OCI-LY1 (cell line): Measurements from ENCODE around the gene ABCA8.

ENCODE experiments used
- H2AFZ ChIP-seq: fragments of 200-600 bp; sonication (generic), shearing (Covaris generic); 2 replicates; pipeline ENCODE4 v1.6.0; 2014; ENCODE audit warnings: antibody characterized with exemption, mild to moderate bottlenecking, low read length
- H3F3A ChIP-seq: fragments of 200-600 bp; sonication (generic), shearing (Covaris generic); 2 replicates; pipeline ENCODE4 v1.6.0; 2014; ENCODE audit warnings: mild to moderate bottlenecking, antibody characterized with exemption, low read length, moderate library complexity; ENCODE audit not compliant: insufficient read depth
- H3K27ac ChIP-seq: fragments of 200-600 bp; sonication (generic); 2 replicates; pipeline ENCODE4 v1.5.1; 2014; ENCODE audit warnings: low read length, mixed run types, mild to moderate bottlenecking, low read depth; ENCODE audit not compliant: poor library complexity, severe bottlenecking
- H3K27me3 ChIP-seq: fragments of 200-600 bp; sonication (generic); 2 replicates; pipeline ENCODE4 v1.6.0; 2014; ENCODE audit warnings: antibody characterized with exemption, mild to moderate bottlenecking, low read length, moderate library complexity; ENCODE audit not compliant: insufficient read depth
- H3K36me3 ChIP-seq: fragments of 200-600 bp; sonication (generic); 2 replicates; pipeline ENCODE4 v1.6.1; 2014; ENCODE audit warnings: mild to moderate bottlenecking, antibody characterized with exemption, low read length, moderate library complexity, mixed read lengths; ENCODE audit not compliant: insufficient read depth
- H3K4me1 ChIP-seq: fragments of 200-600 bp; sonication (generic); 2 replicates; pipeline ENCODE4 v1.5.1; 2014; ENCODE audit warnings: mild to moderate bottlenecking, low read length, moderate library complexity; ENCODE audit not compliant: insufficient read depth, severe bottlenecking
- H3K4me2 ChIP-seq: fragments of 200-600 bp; sonication (generic), shearing (Covaris generic); 2 replicates; pipeline ENCODE4 v1.6.1; 2014; ENCODE audit warnings: low read length
- H3K4me3 ChIP-seq: fragments of 200-600 bp; sonication (generic); 2 replicates; pipeline ENCODE4 v1.5.1; 2014; ENCODE audit warnings: low read length, low read depth, mild to moderate bottlenecking, mixed read lengths; ENCODE audit not compliant: poor library complexity, severe bottlenecking
- H3K79me2 ChIP-seq: fragments of 200-600 bp; shearing (Covaris generic); 2 replicates; pipeline ENCODE4 v1.6.1; 2016; ENCODE audit warnings: mixed run types, low read length, mixed read lengths; ENCODE audit not compliant: insufficient read depth
- H3K9ac ChIP-seq: fragments of 200-600 bp; sonication (generic), shearing (Covaris generic); 2 replicates; pipeline ENCODE4 v1.6.1; 2014; ENCODE audit warnings: mild to moderate bottlenecking, low read length, mixed read lengths
- H3K9me2 ChIP-seq: fragments of 200-600 bp; sonication (generic), shearing (Covaris generic); 2 replicates; pipeline ENCODE4 v1.6.1; 2014; ENCODE audit warnings: low read depth, mild to moderate bottlenecking, low read length, mixed read lengths
- H3K9me3 ChIP-seq: fragments of 200-600 bp; shearing (Covaris generic); 2 replicates; pipeline ENCODE4 v1.6.1; 2014; ENCODE audit warnings: low read length, mixed read lengths
- H4K20me1 ChIP-seq: fragments of 200-600 bp; sonication (generic), shearing (Covaris generic); 2 replicates; pipeline ENCODE4 v1.6.0; 2016; ENCODE audit warnings: mild to moderate bottlenecking, low read length; ENCODE audit not compliant: insufficient read depth
- EZH2 ChIP-seq: fragments of 200-600 bp; sonication (generic), shearing (Covaris generic); IDR thresholded peaks from 2 replicates; pipeline ENCODE4 v1.8.0; 2017; ENCODE audit warnings: borderline replicate concordance, mixed run types, mild to moderate bottlenecking, antibody characterized with exemption, low read length, moderate library complexity, mixed read lengths
- TF ChIP-seq, protein P1 (sequence below): fragments of 200-600 bp; sonication (generic), shearing (Covaris generic); IDR thresholded peaks from 2 replicates; pipeline ENCODE4 v1.5.1; 2017; ENCODE audit warnings: mild to moderate bottlenecking, antibody characterized with exemption, low read length, moderate library complexity, mixed read lengths

Gene ABCA8

DNA sequence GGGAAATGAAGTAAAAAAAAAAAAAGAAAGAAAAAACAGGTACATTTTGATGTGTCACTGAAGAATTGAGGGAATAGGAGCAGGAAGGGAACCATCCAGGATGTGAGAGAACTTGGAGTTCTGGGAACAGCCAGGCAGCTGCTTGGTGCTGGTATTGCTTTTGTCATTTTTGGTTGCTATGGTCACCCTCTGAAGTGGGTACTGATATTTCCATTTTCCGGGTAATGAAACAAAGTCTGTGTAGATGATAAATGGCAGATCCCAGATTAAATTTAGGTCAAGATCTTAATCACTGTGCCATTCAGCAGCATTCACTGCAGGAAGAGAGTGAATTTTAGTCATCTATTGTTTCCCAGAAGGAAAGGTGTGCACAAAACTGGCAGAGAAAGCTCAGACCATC is 93.6 kb downstream of the ABCA8 start:
- H3K9me3 ChIP-seq, result no peaks in the 10 kb centered on the region
- no peaks in the 10 kb centered on the region for H3K36me3 ChIP-seq
- no peak overlapping the region for H2AFZ ChIP-seq
- no peaks in the 10 kb centered on the region for H3K79me2 ChIP-seq
- H3K27me3 ChIP-seq, result no peaks in the 10 kb centered on the region
- no peaks in the 10 kb centered on the region for H3K4me1 ChIP-seq
- H3K4me3 ChIP-seq, result no peak overlapping the region
- no peaks in the 10 kb centered on the region for H3K9me2 ChIP-seq
- H3K4me2 ChIP-seq, result no peak overlapping the region
- no peak overlapping the region for H3K9ac ChIP-seq
- H3F3A ChIP-seq, result no peaks in the 10 kb centered on the region
- H3K27ac ChIP-seq, result no peak overlapping the region
- H4K20me1 ChIP-seq, result no peaks in the 10 kb centered on the region
- no peak for TF ChIP-seq EZH2
- TF ChIP-seq, protein P1, sequence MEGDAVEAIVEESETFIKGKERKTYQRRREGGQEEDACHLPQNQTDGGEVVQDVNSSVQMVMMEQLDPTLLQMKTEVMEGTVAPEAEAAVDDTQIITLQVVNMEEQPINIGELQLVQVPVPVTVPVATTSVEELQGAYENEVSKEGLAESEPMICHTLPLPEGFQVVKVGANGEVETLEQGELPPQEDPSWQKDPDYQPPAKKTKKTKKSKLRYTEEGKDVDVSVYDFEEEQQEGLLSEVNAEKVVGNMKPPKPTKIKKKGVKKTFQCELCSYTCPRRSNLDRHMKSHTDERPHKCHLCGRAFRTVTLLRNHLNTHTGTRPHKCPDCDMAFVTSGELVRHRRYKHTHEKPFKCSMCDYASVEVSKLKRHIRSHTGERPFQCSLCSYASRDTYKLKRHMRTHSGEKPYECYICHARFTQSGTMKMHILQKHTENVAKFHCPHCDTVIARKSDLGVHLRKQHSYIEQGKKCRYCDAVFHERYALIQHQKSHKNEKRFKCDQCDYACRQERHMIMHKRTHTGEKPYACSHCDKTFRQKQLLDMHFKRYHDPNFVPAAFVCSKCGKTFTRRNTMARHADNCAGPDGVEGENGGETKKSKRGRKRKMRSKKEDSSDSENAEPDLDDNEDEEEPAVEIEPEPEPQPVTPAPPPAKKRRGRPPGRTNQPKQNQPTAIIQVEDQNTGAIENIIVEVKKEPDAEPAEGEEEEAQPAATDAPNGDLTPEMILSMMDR, result no peak

DNA sequence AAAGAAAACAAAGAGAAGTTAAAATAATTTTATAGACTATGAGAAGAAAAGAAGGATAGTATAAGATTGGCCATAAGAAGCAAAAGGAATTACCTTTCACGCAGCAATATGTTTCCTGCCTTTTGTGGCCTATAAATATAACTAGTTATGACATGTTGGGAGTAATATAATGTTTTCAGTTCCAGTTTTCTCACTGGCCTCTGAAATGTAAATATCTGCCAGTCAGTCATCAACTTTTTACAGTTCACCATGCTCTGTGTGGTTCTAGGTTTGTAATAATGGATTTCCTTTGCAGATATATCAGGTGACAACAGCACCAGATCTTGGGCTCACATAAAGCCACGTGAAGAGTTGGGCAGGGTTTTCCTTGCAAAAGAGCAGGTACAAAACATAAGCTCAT is 94.3 kb downstream of the ABCA8 start:
- H3K27ac ChIP-seq, result no peak overlapping the region
- no peak overlapping the region for H3K4me3 ChIP-seq
- H3K4me1 ChIP-seq, result no peaks in the 10 kb centered on the region
- H3K36me3 ChIP-seq, result no peaks in the 10 kb centered on the region
- no peaks in the 10 kb centered on the region for H3F3A ChIP-seq
- no peaks in the 10 kb centered on the region for H3K9me2 ChIP-seq
- no peak overlapping the region for H2AFZ ChIP-seq
- no peak overlapping the region for H3K9ac ChIP-seq
- no peaks in the 10 kb centered on the region for H3K79me2 ChIP-seq
- no peak for TF ChIP-seq EZH2
- TF ChIP-seq, protein P1, result no peak
- no peaks in the 10 kb centered on the region for H3K9me3 ChIP-seq
- no peaks in the 10 kb centered on the region for H4K20me1 ChIP-seq
- H3K4me2 ChIP-seq, result no peak overlapping the region
- H3K27me3 ChIP-seq, result no peaks in the 10 kb centered on the region

DNA sequence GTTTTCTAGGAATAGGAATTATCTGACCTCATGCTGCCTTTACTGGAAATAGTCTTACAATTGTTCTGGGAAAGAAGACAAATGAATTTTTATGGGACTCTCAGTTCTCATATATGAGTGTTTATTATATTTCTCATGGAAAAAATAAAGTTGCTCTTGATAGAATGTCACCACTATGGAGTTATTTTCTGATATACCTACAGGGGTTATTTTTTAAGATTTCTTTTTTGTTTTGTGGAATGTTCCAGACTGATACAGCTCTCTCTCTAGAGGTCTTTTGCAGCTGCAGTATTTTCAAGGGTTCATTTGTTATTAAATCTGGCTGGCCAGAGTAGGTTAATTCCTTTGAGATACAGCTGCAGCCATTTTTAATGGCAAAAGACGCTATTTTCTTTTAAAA is 100.7 kb downstream of the ABCA8 start:
- Histone ChIP-seq H3F3A (no peaks in the 10 kb centered on the region), H3K9ac (no peak overlapping the region), H2AFZ (no peak overlapping the region), H3K79me2 (no peaks in the 10 kb centered on the region), H3K4me1 (no peaks in the 10 kb centered on the region), H3K9me2 (no peaks in the 10 kb centered on the region), H3K27ac (no peak overlapping the region), H3K4me2 (no peak overlapping the region), H3K27me3 (no peaks in the 10 kb centered on the region), H3K36me3 (no peaks in the 10 kb centered on the region), H3K9me3 (no peaks in the 10 kb centered on the region), H3K4me3 (no peak overlapping the region), H4K20me1 (no peaks in the 10 kb centered on the region)
- TF ChIP-seq EZH2, result no peak

DNA sequence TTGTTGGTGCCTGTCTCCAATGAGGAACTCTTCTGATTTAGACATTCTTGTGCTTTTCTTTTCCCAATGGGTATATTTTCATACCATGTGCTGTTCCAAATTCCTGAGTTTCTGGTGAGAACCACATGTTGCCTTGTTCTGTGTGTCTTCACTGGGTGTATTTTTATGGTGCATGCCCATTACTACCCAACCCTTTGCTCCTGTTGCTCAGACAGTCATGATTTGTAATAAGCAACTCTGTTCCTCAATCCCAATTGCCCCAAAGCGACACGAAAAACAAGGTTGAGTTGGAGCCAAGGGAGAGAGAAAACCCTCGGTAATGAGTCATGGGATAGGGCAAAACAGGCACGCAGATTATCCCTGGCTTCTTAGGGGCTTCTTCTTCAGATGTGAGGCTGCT is 101.8 kb downstream of the ABCA8 start:
- Histone ChIP-seq H3K4me2 (no peak overlapping the region), H3K79me2 (no peaks in the 10 kb centered on the region), H3K9me2 (no peaks in the 10 kb centered on the region), H3K9me3 (no peaks in the 10 kb centered on the region), H3K27ac (no peak overlapping the region), H4K20me1 (no peaks in the 10 kb centered on the region), H2AFZ (no peak overlapping the region), H3K36me3 (no peaks in the 10 kb centered on the region), H3F3A (no peaks in the 10 kb centered on the region), H3K4me1 (no peaks in the 10 kb centered on the region), H3K4me3 (no peak overlapping the region), H3K9ac (no peak overlapping the region), H3K27me3 (no peaks in the 10 kb centered on the region)
- TF ChIP-seq, protein P1, result no peak
- TF ChIP-seq EZH2, result no peak
